Stimulated activated CD4-positive, alpha-beta T cell treated with anti-CD3 and anti-CD28 coated beads, Interleukin-1b, Interleukin-23, amount 100 ng/mL, for 24 hours (primary cell): Measurements from ENCODE around the gene ZNF397.
A peak's percentile ranks its signal among the peaks of the same experiment; 100 is the strongest.
"Not testable (repeated sequence)": the region's sequence is repeated elsewhere in the genome, so short reads cannot be mapped to it uniquely, and the experiment has no call there.

ENCODE experiments used
- DNase-seq, 4 experiments: peaks; one replicate each; pipeline ENCODE4 v3.0.0-alpha.2; 2020; ENCODE audit warnings: low read depth in 4 of 4, low spot score in 1 of 4

ZNF397 gene

DNA sequence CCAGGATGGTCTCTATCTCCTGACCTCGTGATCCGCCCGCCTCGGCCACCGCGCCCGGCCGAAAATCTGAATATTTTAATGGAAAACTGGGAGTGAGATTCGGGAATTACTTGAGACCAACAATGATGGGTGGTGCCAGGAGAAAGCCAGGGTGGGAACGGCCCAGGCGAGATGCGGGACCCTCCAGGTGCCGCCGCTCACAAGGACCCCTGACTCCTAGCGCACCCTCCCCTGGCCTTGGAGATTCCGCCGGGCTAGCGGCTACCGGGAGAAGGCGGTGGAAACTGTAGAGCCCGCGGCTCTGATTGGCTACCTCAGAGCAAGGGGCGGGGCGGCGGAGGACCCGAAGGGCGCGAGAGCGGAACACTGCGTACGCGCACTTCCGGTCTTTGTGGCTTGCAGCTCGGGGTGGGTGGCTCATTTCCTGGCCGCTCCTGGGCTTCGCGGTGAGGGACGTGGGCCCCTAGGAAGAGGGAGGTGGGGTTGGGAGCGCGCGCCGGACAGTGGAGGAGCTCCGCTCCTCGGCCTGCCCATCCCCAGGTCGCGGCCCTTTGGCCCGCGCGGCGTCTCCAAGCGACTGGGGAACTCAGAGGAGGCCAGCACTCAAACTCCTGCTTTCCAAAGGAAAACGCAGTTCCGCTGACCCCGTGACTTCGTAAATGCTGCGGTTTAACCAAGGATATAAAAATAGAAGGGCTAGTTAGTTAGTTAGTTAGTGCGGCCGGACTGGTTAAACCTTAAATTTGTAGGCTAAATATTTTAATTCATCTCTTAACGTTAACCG is at the start of gene ZNF397:
ZNF397 (plus strand) TSS at position 371 of the 784 bp plus-strand sequence. CDS start 1,437 bp downstream, outside the sequence.
- peak; percentile 87 to 95 (median 92) for DNase-seq

DNA sequence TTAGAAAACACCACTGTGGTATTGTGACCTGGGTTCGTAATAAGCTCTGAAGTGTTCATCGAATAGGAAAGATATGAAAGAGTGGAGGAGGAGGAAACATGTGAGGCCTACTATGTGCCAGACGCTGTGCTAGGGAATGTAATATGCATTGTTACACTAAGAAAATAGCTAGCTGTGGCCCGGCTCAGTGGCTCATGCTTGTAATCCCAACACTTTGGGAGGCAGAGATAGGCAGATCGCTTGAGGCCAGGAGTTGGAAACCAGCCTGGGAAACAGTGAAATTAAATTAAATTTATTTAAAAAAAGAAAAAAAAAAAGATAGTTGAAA is 49.2 kb upstream of the ZNF397 start:
- no peak for DNase-seq

DNA sequence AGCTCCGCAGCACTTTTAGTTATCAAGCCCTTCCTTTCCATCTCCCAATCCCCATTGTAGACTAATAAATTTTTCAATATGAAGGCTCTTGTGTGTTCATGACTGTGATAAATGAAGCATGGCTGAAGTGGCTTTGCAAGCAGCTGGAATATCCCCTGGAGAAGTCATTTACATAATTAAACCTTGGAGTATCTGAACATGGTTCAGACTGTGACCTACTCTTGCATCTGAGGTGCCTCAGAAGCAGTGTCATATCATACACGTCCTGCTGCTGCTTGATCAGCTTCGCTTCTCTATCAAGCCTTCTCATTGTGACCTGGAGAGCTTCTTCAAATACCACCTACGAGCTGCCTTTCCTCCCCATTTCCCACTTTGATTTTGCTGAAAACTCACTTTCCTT is 48.4 kb upstream of the ZNF397 start:
- DNase-seq, result no peak

DNA sequence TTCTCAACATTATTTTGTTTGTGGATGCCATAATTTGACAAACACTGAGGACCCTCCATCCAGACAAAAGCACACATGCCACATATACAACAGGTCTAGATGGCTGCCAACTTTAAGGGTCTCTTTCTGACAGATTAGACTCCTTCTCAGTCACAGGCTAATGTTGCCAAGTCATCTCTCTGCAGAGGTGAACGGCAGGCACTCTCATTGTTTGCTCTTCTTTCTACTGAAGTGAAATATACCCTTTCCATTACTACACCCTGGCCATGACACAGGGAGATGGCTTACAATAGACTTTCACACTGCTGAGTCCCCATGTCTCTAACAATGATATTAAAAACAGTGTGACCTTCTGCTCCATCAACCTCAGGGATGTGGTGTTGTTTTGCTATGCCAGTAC is 47.5 kb upstream of the ZNF397 start:
- DNase-seq, result no peak

DNA sequence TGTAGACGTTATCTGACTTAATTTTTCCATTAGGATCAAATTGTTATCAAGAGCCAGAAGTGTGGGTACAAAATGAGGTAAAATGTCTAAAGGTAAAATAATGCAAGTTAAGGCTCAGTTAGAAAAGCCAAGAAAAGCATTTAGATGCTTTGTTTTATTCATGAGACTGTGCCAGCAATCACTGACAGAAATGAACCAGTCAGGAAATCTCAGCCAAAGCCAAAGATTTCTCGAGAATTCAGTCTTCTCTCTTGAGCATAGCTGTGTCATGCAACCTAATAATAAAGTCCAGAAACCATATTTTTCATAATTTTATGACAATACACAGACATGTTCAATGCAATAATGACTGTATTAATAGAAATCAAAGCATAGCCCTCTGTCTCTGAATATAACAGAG is 43.5 kb upstream of the ZNF397 start:
- DNase-seq, result no peak

DNA sequence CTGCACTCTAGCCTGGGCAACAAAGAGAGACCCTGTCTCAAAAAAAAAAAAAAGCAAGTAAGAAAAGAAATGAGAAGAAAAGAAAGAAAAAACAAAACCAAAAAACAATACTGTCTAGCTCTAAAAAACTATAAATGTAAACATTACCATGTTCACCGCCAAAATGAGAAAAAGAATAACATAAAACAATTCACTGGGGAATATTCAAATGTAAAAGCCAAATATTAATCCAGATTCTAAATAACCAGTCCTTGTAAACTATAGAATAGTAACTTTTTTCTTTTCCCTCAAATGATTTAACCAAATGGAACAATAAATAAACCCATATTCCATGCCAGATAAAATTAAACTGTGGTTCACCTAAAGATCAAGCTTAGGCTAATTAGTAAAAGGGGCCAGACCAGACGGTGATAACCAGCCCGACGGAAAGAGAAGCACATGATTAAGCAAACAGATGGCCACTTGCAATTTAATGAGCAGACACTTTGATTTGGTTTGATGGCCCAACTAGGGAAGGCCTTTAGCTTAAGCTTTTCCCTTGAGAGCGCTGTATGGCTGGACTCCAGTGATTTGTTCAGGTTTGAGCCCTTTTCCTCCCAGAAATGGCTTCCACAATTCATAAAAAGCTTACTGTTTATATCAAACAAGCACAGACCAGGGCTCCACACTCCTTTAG is 39.4 kb upstream of the ZNF397 start:
- no peak for DNase-seq

DNA sequence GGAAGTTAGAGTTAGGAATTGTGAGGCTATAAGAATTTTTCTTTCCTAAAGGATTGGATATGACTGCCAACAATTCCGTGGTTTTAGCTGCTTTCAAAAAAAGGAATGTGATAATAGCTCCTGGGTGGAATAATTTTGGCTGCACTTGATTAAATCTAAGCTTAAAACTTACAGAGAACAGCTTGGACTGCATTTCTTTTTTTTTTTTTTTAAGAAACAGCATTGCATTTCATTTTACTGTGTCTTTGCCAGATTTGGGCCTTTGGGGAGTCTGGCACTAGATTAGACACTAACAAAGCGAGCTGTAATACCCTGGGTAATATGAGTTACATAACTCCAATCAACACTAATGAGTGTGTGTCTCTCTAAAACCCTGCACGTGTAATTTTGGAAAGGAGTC is 37.8 kb upstream of the ZNF397 start:
- no peak for DNase-seq

DNA sequence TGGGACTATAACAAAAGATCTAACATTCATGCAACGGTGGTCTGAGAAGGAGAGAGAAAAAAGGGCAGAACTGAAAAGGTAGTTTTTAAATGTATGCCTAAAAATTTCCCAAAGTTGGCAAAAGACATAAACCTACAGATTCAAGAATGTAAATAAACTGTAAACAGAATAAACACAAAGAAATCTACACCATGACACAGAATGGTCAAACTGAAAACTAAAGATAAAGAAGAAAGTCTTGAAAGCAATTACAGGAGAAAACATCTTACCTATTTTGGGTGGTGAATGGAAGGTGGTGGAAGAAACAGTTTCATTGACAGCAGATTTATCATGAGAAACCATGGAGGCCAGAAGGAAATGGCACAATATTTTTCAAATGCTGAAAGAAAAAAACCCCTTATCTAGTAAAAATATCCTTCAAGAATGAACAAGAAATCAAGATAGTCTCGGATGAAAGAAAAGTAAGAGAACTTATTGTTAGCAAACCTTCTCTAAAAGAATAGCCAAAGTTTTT is 35.6 kb upstream of the ZNF397 start:
- DNase-seq, result no peak

DNA sequence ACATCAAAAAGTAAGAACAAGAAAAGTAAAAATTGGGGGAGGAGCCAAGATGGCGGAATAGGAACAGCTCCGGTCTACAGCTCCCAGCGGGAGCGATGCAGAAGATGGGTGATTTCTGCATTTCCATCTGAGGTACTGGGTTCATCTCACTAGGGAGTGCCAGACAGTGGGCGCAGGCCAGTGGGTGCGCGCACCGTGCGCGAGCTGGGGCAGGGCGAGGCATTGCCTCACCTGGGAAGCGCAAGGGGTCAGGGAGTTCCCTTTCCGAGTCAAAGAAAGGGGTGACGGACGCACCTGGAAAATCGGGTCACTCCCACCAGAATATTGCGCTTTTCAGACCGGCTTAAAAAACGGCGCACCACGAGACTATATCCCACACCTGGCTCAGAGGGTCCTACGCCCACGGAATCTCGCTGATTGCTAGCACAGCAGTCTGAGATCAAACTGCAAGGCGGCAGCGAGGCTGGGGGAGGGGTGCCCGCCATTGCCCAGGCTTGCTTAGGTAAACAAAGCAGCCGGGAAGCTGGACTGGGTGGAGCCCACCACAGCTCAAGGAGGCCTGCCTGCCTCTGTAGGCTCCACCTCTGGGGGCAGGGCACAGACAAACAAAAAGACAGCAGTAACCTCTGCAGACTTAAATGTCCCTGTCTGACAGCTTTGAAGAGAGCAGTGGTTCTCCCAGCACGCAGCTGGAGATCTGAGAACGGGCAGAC is 34.9 kb upstream of the ZNF397 start:
- not testable (repeated sequence) for DNase-seq

DNA sequence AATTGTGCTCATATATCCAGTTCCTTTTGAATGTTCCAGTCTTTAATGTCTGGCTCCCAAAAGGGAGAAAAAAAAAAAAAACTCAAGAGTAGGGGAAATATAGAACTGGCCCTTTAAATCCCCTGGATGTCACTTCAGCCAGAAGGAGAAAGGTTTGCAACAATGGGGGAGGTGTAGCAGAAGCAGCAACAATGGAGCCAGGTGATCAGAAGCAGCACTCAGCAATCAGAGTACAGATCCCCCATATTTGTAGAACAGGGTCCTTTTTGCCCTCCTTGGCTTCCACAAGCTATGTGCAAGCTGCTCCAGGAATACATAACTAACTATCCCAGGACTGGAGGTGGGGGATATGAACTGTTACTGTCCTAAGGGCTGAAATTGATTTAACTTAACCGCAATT is 25.8 kb upstream of the ZNF397 start:
- DNase-seq, result no peak

DNA sequence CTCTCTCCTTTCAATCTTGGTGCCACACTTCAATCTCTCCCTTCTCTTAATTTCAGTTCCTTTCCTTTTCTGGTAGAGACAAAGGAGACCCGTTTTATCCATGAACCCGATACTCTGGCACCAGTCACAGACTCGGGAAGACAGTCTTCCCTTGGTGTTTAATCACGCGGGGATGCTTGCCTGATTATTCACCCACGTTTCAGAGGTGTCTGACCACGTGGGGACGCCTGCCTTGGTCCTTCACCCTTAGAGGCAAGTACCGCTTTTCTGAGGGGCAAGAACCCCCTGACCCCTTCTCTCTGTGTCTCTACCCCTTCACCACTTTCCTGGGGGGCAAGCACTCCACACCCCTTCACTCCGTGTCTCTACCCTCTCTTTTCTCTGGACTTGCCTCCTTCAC is 24.2 kb upstream of the ZNF397 start:
- not testable (repeated sequence) for DNase-seq

DNA sequence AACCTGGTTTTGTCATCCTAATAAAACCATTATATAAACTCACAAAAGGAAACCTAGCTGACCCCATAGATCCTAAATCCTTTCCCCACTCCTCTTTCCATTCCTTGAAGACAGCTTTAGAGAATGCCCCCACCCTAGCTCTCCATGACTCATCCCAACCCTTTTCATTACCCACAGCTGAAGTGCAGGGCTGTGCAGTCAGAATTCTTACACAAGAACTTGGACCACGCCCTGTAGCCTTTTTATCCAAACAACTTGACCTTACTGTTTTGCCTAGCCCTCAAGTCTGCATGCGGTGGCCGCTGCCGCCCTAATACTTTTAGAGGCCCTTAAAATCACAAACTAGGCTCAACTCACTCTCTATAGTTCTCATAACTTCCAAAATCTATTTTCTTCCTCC is 21.5 kb upstream of the ZNF397 start:
- not testable (repeated sequence) for DNase-seq

DNA sequence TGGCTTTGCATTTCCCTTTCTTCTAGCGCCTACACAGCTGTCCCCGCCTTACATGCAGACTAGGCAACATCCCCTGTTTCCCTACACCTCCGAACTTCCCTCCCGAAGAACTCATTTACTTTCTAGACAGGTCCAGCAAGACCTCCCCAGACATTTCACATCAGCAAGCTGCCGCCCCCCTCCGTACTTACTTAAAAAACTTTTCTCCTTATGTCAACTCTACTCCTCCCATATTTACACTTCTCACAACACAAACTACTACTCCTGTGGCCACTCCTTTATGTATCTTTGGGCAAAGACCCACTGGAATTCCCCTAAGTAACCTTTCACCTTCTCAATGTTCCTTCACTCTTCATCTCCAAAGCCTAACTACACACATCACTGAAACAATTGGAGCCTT is 20.4 kb upstream of the ZNF397 start:
- no peak for DNase-seq

DNA sequence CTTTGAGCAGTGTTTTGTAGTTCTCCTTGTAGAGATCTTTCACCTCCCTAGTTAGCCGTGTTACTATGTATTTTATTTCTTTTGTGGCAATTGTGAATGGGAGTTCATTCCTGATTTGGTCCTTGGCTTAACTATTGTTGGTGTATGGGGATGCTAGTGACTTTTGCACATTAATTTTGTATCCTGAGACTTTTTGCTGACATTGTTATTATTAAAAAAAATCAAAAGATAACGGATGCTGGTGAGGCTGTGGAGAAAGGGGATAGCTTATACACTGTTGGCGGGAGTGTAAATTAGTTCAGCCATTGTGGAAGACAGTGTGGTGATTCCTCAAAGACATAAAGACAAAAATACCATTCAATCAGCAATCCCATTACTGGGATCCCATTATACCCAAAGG is 17.0 kb upstream of the ZNF397 start:
- DNase-seq, result no peak

DNA sequence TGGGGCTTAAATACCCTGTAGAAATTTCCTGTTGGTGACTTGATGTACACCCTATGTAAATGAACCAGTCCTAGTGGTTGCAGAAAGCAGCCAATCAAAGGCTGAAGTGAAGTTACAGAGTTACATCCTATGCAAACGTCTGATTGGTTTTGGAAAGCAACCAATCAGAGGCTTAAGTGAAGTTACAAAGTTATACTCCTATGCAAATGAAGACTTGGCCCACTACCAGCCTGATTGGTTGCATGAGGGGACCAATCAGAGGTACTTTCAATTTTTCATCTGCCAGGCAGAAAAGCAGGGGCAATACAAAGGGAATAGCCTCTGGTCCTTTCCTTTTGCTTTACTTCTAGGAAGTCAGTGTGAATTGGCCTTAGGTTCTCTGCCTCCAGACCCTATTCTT is 13.6 kb upstream of the ZNF397 start:
- DNase-seq, result no peak

DNA sequence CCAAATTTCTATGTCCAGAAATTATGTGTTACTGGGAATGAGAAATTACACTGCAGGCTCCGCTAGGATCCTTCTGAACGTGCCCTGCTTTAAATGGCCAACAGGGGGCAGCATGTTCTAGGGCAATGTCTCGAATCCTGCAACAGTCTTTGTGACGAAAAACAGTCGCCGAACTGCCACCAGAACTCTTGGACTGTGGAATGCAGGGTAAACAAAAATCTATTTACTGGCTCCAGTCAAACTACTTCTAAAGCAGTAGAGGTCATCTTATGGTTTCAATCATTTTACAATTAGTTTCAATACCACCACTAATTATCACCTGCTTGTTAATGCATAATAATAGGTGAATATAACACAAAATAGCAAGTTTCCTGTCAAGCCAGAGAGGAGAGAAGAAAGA is 9.8 kb upstream of the ZNF397 start:
- DNase-seq, result peak; percentile 49 to 59 (median 57)

DNA sequence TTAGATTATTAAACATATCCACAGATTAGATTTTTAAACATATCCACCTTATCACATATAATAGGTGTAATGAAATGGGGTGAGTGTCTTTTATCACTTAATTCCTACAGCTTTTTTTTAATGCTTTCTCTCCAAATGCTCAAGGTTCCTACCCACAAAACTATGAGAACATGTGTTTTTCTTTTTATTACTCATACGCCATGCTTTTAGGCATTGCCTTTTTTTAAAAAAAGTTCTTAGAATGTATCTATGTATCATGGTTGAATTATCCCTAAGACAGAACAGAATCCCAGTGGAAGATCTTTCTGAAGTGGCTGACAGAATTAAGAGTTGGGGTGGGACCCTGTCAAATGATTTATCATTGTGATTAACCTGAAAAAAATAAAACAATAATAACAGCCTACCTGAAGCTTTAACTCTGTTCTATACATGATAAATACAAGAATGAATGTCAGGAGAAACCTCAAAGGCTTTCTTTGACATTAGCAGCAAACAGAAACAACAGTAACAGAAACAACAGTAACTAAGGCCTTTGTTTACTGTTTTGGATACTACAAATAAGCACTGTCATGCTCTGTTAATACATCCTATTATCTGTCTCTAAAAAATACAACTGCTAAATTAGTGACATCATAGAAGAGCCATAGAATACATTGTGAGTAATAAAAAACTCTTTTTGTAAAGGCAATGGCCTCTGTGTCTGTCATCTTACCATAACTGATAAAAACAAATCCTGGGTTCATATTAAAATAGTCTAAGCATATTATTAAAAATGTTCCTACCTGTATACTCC is 4.1 kb upstream of the ZNF397 start:
- no peak for DNase-seq

DNA sequence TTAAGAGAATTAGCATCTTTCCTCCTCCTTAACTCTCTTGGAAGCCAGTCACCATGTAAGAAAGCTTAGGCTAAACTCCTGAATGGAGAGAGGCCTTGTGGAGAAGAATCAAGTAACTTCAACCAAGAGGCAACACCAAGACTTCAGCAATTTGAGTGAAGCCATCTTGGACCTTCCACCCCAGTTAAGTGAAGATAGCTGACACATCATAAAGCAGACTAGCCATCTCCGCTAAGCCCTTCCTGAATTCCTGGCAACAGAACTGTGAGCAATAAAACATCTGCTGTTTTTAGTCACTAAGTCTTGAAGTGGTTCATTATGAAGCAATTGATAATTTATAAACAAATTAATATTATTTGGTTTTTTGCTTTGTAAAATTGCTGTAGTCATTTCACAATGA is 1.5 kb upstream of the ZNF397 start:
- DNase-seq, result no peak

DNA sequence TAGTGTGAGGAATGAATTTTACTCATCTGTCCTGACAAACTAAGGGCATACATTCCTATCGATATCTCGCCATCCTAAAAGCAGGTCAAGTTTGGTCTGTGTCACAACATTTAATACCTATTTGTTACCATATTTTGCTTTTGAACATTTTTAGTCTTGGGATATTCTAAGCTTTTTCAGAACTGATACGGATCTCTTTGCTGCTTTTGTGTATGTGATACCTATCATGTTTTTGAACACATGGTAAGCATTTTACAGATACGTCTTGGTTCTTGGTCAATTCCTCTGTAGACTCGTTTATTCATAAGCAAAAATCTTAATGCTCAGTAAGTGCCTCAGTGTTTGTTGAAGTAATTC is 592 bp downstream of the ZNF397 start:
- no peak for DNase-seq

DNA sequence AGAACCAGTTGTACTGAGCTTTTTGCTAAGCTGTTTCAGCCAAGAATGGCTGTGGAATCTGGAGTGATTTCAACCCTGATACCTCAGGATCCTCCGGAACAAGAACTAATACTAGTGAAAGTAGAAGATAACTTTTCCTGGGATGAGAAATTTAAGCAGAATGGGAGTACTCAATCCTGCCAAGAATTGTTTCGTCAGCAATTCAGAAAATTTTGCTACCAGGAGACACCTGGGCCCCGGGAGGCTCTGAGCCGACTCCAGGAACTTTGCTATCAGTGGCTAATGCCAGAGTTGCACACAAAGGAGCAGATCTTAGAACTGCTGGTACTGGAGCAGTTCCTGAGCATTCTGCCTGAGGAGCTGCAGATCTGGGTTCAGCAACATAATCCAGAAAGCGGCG is 1.6 kb downstream of the ZNF397 start:
- no peak for DNase-seq

DNA sequence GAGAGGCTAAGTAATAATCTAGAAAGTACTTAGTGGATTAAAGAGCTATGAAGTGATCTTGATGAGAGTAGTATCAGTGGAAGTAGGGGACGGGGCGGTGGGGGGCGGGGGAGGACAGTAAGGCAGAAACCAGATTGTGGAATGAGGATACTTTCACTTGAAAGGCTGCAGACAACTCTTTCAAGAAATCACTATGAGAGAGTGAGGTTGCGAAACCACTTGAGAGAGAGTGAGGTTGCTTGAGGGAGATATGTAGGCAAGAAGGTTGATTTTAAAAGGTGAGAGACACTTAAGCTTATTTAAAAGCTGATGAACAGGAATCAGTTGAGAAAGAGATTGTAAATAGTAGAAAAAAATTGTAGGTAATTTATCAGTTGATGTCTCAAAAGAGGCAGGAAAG is 3.8 kb downstream of the ZNF397 start:
- no peak for DNase-seq
